DND-41 (cell line): Measurements from ENCODE around the gene BCR.

Experiments
- ATAC-seq: fragments of 200-7000 bp; cut with Tn5 transposase; 3 replicates; pipeline ENCODE4 v1.9.1; 2021; ENCODE audit warnings: low read depth; ENCODE audit not compliant: insufficient read depth
- DNase-seq: peaks from one replicate; pipeline ENCODE4 v3.0.0-alpha.2; 2020
- H2AFZ ChIP-seq: 2 replicates; pipeline ENCODE4 v1.6.0; 2012; ENCODE audit warnings: low read depth, low read length
- H3K27ac ChIP-seq: 2 replicates; pipeline ENCODE4 v1.5.1; 2012; ENCODE audit warnings: low read length, inconsistent platforms
- H3K27me3 ChIP-seq: fragments of 200-600 bp; sonication (generic); 2 replicates; pipeline ENCODE4 v1.6.0; 2012; ENCODE audit warnings: low read length, mild to moderate bottlenecking, inconsistent platforms; ENCODE audit not compliant: insufficient read depth, poor library complexity
- H3K36me3 ChIP-seq: 2 replicates; pipeline ENCODE4 v1.5.1; 2012; ENCODE audit warnings: low read length, inconsistent platforms; ENCODE audit not compliant: insufficient read depth
- H3K4me1 ChIP-seq: 2 replicates; pipeline ENCODE4 v1.5.1; 2012; ENCODE audit warnings: mild to moderate bottlenecking, low read length; ENCODE audit not compliant: insufficient read depth
- H3K4me2 ChIP-seq: 2 replicates; pipeline ENCODE4 v1.6.0; 2012; ENCODE audit warnings: mild to moderate bottlenecking, moderate library complexity, low read length, inconsistent platforms; ENCODE audit not compliant: insufficient read depth
- H3K4me3 ChIP-seq, 2 experiments: fragments of 200-600 bp in 1 of 2; shearing (Covaris generic) in 1 of 2; 2 replicates each; pipeline ENCODE4 v1.5.1; 2012 to 2016; ENCODE audit warnings: inconsistent platforms in 2 of 2, low read length in 2 of 2, mild to moderate bottlenecking in 2 of 2, low read depth in 1 of 2, moderate library complexity in 1 of 2
- H3K79me2 ChIP-seq: 2 replicates; pipeline ENCODE4 v1.6.0; 2012; ENCODE audit warnings: low read length, inconsistent platforms; ENCODE audit not compliant: insufficient read depth
- H3K9ac ChIP-seq: 2 replicates; pipeline ENCODE4 v1.6.0; 2012; ENCODE audit warnings: low read depth, mild to moderate bottlenecking, inconsistent platforms, low read length, moderate library complexity
- H3K9me3 ChIP-seq: 2 replicates; pipeline ENCODE4 v1.5.1; 2012; ENCODE audit warnings: low read length, moderate library complexity, mild to moderate bottlenecking, inconsistent platforms; ENCODE audit not compliant: insufficient read depth, severe bottlenecking
- H4K20me1 ChIP-seq: 2 replicates; pipeline ENCODE4 v1.6.0; 2012; ENCODE audit warnings: low read length; ENCODE audit not compliant: insufficient read depth
- EZH2 ChIP-seq: IDR thresholded peaks from 3 replicates; pipeline ENCODE4 v1.6.1; 2012; ENCODE audit warnings: borderline replicate concordance, low read depth, mild to moderate bottlenecking, moderate library complexity, low read length, inconsistent platforms; ENCODE audit not compliant: severe bottlenecking
- TF ChIP-seq, protein P1 (sequence below): IDR thresholded peaks from 2 replicates; pipeline ENCODE4 v1.5.1; 2012; ENCODE audit warnings: borderline replicate concordance, low read length, moderate library complexity, mild to moderate bottlenecking; ENCODE audit not compliant: poor library complexity, severe bottlenecking; ENCODE audit errors: extremely low read depth

The BCR gene

DNA sequence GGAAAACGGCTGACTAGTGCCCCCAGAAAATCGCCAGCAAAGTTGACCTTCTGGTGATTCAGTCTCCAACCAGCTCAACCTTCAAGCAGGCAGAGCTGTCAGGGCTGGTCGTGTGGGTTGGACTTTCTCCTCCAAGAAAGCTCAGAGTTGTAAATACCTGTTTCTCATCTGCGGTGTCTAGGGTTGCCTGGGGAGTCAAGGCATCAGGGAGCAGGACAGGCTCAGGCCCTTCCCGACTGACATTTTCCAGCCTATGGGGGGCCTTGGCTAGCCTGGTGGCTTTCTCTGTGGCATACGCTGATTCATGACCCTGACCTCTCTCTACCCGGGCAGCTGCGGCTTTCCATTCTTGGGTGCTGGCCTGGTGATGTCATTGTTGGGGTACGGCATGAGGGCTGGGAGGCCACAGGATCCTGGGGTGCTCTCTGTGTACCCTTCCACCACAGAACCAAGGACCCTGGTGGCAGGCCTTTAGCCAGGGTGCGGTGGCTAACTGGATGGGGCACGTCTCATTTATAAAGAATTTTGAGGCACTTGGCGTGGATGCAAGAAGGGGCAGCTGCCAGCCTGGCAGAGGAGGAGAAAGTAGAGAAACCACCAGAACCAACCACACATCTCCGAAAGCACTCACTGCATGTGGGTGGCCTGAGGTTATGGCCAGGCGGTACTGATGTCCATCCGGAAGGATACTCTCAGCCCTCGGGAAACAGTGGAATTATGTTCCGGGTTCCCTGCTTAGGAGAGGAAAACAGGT, 64.9 kb downstream of the BCR start:
- Histone ChIP-seq H3K27ac (no peak overlapping the region), H3K79me2 (peaks cover 92% of the 10 kb centered on the region), H3K4me1 (peaks cover 5% of the 10 kb centered on the region; the same call in 1 of the 2 replicates), H3K9me3 (no peaks in the 10 kb centered on the region), H3K36me3 (no peaks in the 10 kb centered on the region), H3K4me2 (no peak overlapping the region), H2AFZ (no peak overlapping the region), H4K20me1 (peaks cover 70% of the 10 kb centered on the region), H3K27me3 (no peaks in the 10 kb centered on the region), H3K4me3 (no peak overlapping the region), H3K9ac (no peak overlapping the region)
- ATAC-seq, result no peak
- no peak for DNase-seq
- TF ChIP-seq, protein P1, sequence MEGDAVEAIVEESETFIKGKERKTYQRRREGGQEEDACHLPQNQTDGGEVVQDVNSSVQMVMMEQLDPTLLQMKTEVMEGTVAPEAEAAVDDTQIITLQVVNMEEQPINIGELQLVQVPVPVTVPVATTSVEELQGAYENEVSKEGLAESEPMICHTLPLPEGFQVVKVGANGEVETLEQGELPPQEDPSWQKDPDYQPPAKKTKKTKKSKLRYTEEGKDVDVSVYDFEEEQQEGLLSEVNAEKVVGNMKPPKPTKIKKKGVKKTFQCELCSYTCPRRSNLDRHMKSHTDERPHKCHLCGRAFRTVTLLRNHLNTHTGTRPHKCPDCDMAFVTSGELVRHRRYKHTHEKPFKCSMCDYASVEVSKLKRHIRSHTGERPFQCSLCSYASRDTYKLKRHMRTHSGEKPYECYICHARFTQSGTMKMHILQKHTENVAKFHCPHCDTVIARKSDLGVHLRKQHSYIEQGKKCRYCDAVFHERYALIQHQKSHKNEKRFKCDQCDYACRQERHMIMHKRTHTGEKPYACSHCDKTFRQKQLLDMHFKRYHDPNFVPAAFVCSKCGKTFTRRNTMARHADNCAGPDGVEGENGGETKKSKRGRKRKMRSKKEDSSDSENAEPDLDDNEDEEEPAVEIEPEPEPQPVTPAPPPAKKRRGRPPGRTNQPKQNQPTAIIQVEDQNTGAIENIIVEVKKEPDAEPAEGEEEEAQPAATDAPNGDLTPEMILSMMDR, result no peak
- TF ChIP-seq EZH2, result no peak

DNA sequence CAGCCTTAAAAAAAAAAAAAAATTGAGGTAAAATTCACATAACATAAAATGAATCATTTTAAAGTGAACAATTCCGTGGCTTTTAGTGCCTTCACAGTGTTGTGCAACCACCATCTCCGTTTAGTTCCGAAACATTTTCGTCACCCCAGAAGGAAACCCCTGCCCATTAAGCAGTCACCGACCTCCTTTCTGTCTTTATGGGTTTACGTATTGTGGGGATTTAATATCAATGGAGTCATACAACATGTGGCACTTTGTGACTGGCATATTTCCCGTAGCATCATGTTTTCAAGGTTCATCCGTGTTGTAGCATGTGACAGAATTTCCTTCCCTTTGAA, 65.5 kb downstream of the BCR start:
- no peak overlapping the region for H3K27ac ChIP-seq

GRCh38 chr22:23246982-23247766, 66.9 kb downstream of the BCR start:
- Histone ChIP-seq H3K36me3 (no peaks in the 10 kb centered on the region), H3K79me2 (peaks cover 91% of the 10 kb centered on the region), H3K27me3 (no peaks in the 10 kb centered on the region), H4K20me1 (peaks cover 75% of the 10 kb centered on the region), H3K9ac (no peak overlapping the region), H3K9me3 (no peaks in the 10 kb centered on the region), H2AFZ (no peak overlapping the region), H3K4me3 (no peak overlapping the region), H3K27ac (no peak overlapping the region), H3K4me1 (peaks cover 5% of the 10 kb centered on the region; the same call in 1 of the 2 replicates), H3K4me2 (no peak overlapping the region)
- no peak for TF ChIP-seq EZH2
- TF ChIP-seq, protein P1, result no peak
- DNase-seq, result no peak
- ATAC-seq, result no peak

More for the DNA sequence above, 65.5 kb downstream of the BCR start:
- Histone ChIP-seq H3K79me2 (peaks cover 93% of the 10 kb centered on the region), H3K36me3 (no peaks in the 10 kb centered on the region), H3K9me3 (no peaks in the 10 kb centered on the region), H3K9ac (no peak overlapping the region), H2AFZ (no peak overlapping the region), H4K20me1 (peaks cover 74% of the 10 kb centered on the region), H3K27me3 (no peaks in the 10 kb centered on the region), H3K4me1 (peaks cover 5% of the 10 kb centered on the region; the same call in 1 of the 2 replicates), H3K4me3 (no peak overlapping the region), H3K4me2 (no peak overlapping the region)
- ATAC-seq (no peak), DNase-seq (no peak)
- no peak for TF ChIP-seq EZH2
- TF ChIP-seq, protein P1, result no peak
